ENCODE data around the gene PPP1R9A.

- TF ChIP-seq CTCF (conservative IDR thresholded peaks at IDR 0.05; ENCODE audit: low read depth, low read length) (no peak), EZH2phosphoT487 (IDR thresholded peaks at IDR 0.05; ENCODE audit: borderline replicate concordance, low read length) (no peak), EZH2 (IDR thresholded peaks at IDR 0.05; ENCODE audit: low read length, unreplicated experiment) (no peak)
Observed at GRCh38 chr7:95251966-95252365, 344.6 kb downstream of the PPP1R9A start.

Data from PC-3 (cell line).